Mesodermal cell (in vitro differentiated cells): Measurements from ENCODE around the gene PCSK4. TPM values are rescaled to one million over a fixed set of nuclear protein-coding genes. Genes with fewer than 3 reads are reported as not detected.
"Not testable (repeated sequence)": the region's sequence is repeated elsewhere in the genome, so short reads cannot be mapped to it uniquely, and the experiment has no call there.

Experiments used
- H3K27ac ChIP-seq: 2 replicates; pipeline ENCODE4 v1.7.0; 2013; ENCODE audit warnings: mild to moderate bottlenecking, low read depth, low read length, moderate library complexity; ENCODE audit not compliant: severe bottlenecking
- H3K36me3 ChIP-seq: 2 replicates; pipeline ENCODE4 v1.7.1; 2013; ENCODE audit warnings: mild to moderate bottlenecking, low read length, moderate library complexity; ENCODE audit not compliant: control insufficient read depth, insufficient read depth
- H3K4me1 ChIP-seq: one replicate; pipeline ENCODE4 v1.7.1; 2013; ENCODE audit warnings: mild to moderate bottlenecking, low read length; ENCODE audit not compliant: insufficient read depth, control insufficient read depth, poor library complexity, severe bottlenecking
- H3K4me3 ChIP-seq: 2 replicates; pipeline ENCODE4 v1.7.0; 2013; ENCODE audit warnings: low read length, control low read depth, mild to moderate bottlenecking; ENCODE audit not compliant: insufficient read depth, poor library complexity, severe bottlenecking; ENCODE audit errors: extremely low read depth
- H3K9me3 ChIP-seq: 2 replicates; pipeline ENCODE4 v1.7.1; 2013; ENCODE audit warnings: mild to moderate bottlenecking, low read length, moderate library complexity; ENCODE audit not compliant: control insufficient read depth
- WGBS, 2 experiments: methylation state at CpG; one replicate each; pipeline ENCODE4 v1.1.5; 2013; ENCODE audit warnings: missing lambda C conversion rate in 2 of 2; ENCODE audit not compliant: insufficient coverage in 2 of 2; 5-methylcytosine and 5-hydroxymethylcytosine counted together
- polyA plus RNA-seq, 2 experiments: library from polyadenylated mRNA; stranded (reverse); fragments of 50-300 nt; gene quantifications; one replicate each; pipeline ENCODE4 v1.2.3, GENCODE V29; 2013

PCSK4 gene
- 10.1 TPM for polyA plus RNA-seq (2013, experiment 1 of 2)
- polyA plus RNA-seq (2013, experiment 2 of 2) = 10.3 TPM

DNA sequence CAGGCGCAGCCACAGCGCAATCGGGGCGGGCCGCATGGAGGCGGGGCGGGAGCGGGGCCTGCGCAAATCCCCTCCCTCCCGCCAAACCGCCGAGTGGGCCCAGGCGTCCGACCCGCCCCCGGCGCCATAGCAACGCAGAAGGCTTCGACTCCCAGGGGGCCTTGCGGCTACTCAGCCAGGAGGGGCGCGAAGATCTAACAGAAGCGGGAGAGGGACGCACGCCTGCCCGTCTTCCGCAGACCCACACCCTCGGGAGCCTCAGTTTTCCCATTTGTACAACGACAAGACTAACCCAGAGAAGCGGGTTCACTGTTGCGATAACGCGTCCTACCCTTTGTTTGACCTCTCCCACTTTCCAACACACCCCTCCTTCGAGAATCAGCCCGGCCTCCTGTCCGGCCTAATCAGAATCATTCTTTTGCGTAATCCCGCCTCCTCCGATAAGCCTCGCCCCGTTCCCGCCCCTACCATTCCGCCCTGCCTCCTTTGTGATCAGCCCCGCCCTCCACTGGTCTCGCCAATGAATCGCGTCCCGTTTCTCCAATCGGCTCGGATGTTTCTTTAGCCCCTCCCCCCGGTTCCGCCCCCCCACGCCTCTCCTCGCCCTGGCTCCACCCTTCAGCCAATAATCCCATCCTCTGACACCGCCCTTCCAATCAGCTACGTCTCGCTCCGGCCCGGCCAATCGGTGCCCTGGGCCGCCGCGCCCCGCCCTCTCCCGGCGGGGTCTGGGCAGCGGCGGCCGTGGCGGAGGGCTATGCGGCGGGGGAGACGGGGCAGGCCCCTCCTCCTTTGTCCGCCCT is at the start of gene PCSK4:
TSS of gene PCSK4 (minus strand) at position 40 of the 803 bp plus-strand sequence. CDS start at position 36, 4 bp downstream.
- H3K27ac ChIP-seq = peak within 1 kb of the TSS; percentile 84

GRCh38 chr19:1539749-1540148 is 49.6 kb upstream of the PCSK4 start:
- not testable (repeated sequence) for H3K4me1 ChIP-seq, H3K27ac ChIP-seq, H3K9me3 ChIP-seq, H3K4me3 ChIP-seq, H3K36me3 ChIP-seq
- WGBS, 2 experiments = 90 to 95% methylated on average over 8 of the region's 11 CpGs

More for the DNA sequence above, at the start of gene PCSK4:
- Histone ChIP-seq H3K4me3 (peak within 1 kb of the TSS; percentile 60), H3K4me1 (peaks cover 7% of the 10 kb centered on the region), H3K36me3 (no peaks in the 10 kb centered on the region), H3K9me3 (no peaks in the 10 kb centered on the region)
- 0% methylated on average over 67 to 69 of the region's 74 CpGs for WGBS, 2 experiments

GRCh38 chr19:1538978-1539377 is 48.8 kb upstream of the PCSK4 start:
- Histone ChIP-seq H3K36me3 (no peaks in the 10 kb centered on the region), H3K4me1 (no peaks in the 10 kb centered on the region), H3K9me3 (no peaks in the 10 kb centered on the region), H3K4me3 (no peak overlapping the region), H3K27ac (no peak overlapping the region)
- 63 to 69% methylated on average over 11 to 12 of the region's 15 CpGs for WGBS, 2 experiments

DNA sequence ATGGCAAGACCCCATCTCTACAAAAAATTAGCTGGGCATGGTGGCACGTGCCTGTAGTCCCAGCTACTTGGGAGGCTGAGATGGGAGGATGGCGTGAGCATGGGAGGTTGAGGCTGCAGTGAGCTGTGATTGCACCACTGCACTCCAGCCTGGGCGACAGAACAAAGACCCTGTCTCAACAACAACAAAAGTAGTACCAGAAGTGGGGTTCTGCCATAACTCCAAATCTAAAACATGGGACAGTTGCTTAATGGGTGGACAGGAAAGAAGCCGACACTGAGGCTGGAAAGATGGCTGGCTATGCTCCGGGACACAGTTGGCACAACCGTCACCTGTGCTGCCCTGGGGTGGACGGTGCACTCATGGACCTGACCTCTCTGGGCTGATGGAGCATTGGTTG is 45.5 kb upstream of the PCSK4 start:
- H3K36me3 ChIP-seq, H3K4me1 ChIP-seq, H3K9me3 ChIP-seq, H3K4me3 ChIP-seq, H3K27ac ChIP-seq: not testable (repeated sequence)
- 95 to 98% methylated on average over 6 of the region's 7 CpGs for WGBS, 2 experiments

GRCh38 chr19:1534972-1535371 is 44.8 kb upstream of the PCSK4 start:
- no peak overlapping the region for H3K4me3 ChIP-seq
- H3K9me3 ChIP-seq = no peaks in the 10 kb centered on the region
- no peaks in the 10 kb centered on the region for H3K36me3 ChIP-seq
- 82% methylated on average over 13 to 14 of the region's 14 CpGs for WGBS, 2 experiments
- no peaks in the 10 kb centered on the region for H3K4me1 ChIP-seq
- no peak overlapping the region for H3K27ac ChIP-seq

DNA sequence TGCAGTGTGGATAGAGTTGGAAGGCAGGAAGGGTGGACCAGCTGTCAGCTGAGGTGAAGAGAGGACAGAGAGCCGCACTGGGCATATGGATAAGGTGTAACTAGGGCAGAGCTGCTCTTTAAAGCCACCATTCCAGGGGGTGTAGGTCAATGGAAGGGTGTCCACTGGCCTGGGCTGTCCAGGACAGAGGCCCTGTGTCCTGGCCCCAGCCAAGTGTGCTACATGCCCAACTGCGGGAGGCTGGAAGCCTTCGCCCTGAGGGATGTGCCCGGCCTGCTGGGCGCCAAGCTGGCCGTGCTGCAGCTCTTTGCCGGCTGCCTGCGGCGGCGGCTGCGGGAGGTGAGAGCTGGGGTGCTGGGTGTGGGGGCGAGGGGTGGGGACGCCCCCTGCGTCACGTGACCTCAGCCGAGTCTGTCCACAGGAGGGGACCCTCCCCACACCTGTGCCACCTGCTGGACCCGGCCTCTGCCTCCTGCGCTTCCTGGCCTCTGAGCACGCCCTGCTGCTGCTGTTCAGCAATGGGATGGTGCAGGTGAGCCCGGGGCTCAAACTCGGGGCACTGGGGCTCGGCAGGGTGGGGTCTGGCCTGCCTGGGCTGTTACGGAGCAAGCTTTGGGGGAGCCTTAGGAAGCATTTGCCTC is 43.5 kb upstream of the PCSK4 start:
- H3K4me1 ChIP-seq = no peaks in the 10 kb centered on the region
- H3K4me3 ChIP-seq = no peak overlapping the region
- H3K9me3 ChIP-seq = no peaks in the 10 kb centered on the region
- no peak overlapping the region for H3K27ac ChIP-seq
- H3K36me3 ChIP-seq = no peaks in the 10 kb centered on the region
- 91% methylated on average over 17 to 18 of the region's 23 CpGs for WGBS, 2 experiments

GRCh38 chr19:1532003-1532402 is 41.9 kb upstream of the PCSK4 start:
- H3K36me3 ChIP-seq = no peaks in the 10 kb centered on the region
- WGBS, 2 experiments = 84 to 100% methylated on average over 4 to 7 of the region's 9 CpGs
- no peaks in the 10 kb centered on the region for H3K9me3 ChIP-seq
- H3K27ac ChIP-seq = no peak overlapping the region
- no peak overlapping the region for H3K4me3 ChIP-seq
- no peaks in the 10 kb centered on the region for H3K4me1 ChIP-seq

DNA sequence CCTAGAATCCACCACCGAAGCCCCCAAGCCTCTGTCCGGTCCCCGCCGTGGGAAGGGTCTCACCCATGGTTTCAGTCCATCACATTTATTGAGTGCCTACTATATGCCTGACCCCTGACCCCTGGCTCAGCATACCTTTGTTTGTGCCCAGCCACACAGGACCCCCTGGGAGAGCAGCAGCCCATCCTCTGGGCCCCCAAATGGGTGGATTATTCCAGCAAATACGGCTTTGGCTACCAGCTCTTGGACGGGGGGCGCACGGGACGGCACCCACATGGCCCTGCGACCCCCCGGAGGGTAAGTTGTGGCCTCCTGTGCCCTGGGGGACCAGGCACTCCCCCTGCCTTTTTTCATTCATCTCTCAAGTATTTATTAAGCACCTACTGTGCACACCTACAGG is 41.4 kb upstream of the PCSK4 start:
- Histone ChIP-seq H3K4me1 (no peaks in the 10 kb centered on the region), H3K4me3 (no peak overlapping the region), H3K27ac (no peak overlapping the region), H3K9me3 (no peaks in the 10 kb centered on the region), H3K36me3 (no peaks in the 10 kb centered on the region)
- 82 to 90% methylated on average over 11 of the region's 11 CpGs for WGBS, 2 experiments

DNA sequence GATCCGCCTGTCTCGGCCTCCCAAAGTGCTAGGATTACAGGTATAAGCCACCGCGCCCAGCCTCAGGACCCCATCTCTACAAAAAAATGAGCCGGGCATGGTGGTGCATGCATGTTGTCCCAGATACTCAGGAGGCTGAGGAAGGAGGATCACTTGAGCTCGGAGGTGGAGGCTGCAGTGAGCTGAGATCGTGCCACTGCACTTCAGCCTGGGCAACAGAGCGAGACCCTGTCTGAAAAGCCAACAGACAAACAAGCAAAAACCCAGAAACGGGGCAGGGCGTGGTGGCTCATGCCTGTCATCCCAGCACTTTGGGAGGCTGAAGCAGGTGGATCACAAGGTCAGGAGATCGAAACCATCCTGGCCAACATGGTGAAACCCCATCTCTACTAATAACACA is 40.7 kb upstream of the PCSK4 start:
- H3K36me3 ChIP-seq, H3K27ac ChIP-seq, H3K4me1 ChIP-seq, H3K9me3 ChIP-seq, H3K4me3 ChIP-seq: not testable (repeated sequence)
- 88 to 96% methylated on average over 7 to 8 of the region's 11 CpGs for WGBS, 2 experiments

DNA sequence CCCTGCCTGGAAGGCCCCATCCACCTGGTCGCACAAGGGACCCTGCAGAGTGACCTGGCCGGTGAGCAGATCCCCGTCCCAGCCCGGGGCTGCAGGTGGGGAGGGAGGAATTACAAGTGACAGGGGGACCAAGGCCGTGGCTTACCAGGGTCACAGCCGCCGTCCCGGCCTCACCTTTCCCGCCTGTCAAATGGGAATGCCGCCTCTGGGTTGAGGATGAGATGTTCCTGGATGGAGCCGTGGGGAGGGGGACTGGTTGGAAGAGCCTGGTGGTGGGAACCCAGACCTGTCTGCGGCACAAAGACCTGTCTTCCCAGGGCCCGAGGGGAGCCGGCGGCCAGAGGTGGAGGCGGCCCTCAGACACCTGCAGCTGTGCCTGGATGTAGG is 39.3 kb upstream of the PCSK4 start:
- H3K36me3 ChIP-seq = no peaks in the 10 kb centered on the region
- H3K27ac ChIP-seq = no peak overlapping the region
- WGBS, 2 experiments = 79 to 82% methylated on average over 10 to 15 of the region's 16 CpGs
- no peak overlapping the region for H3K4me3 ChIP-seq
- no peaks in the 10 kb centered on the region for H3K9me3 ChIP-seq
- H3K4me1 ChIP-seq = no peaks in the 10 kb centered on the region
